ENCODE results near the gene NTRK3.

The NTRK3 gene

DNA sequence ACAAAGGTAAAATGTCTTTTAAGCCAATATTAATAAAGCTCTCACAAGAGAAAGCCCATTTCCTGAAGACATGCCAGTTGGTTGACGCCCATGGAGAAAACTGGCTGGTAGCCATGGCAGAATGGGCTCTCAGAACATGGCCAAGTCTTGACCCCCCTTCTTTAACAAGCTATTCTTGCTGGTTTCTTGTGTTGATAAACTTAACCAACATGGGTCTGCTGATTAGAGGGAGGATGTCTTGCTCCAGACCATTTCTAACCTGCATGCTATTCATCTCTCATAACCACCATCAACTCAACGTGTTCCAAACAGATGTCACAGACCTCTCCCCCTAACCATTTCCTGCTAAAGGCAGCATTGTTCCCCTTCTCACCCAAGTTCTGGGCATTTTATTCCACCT is 25.7 kb downstream of the NTRK3 start:
- no peak for DNase-seq (ENCODE audit: low read depth)

DNA sequence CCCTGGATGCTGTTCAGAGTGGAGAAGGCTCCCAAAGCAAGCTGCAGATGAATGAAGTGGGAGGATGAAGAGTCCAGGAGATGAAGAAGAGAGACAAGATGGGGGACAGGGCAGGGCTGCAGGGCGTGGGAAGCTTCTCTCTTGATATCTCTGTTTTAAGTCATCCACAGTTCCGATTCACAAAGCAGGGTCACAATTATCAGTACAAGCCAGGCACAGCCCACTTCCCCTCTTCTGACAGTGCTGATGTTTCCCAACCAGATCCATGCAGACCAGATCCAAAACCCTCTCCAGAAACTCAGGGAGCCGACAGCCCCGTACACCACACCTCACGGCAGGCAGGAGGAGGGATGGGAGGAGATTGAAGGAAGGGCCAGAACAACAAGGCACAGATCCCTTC is 31.1 kb downstream of the NTRK3 start:
- DNase-seq (ENCODE audit: low read depth) = no peak

DNA sequence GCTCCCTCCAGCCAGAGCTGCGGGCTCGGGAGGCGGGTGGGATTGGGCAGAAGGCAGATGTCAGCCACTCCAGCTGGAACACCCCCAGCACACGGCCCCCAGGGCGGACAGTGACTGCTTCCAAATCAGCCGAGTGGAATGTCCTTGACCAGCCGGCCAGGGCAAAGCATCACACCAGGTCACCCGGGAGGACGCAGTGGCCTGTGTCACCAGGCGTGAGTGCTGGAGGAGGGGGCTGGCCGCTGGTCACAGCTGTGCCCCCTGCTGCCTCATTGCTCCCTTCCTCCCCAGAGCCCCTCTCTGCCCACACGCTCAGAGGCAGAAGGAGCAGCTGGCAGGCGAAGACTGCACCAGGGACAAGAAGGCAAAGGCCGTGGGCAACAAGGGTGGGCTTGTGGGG is 33.5 kb downstream of the NTRK3 start:
- DNase-seq (ENCODE audit: low read depth) = no peak

DNA sequence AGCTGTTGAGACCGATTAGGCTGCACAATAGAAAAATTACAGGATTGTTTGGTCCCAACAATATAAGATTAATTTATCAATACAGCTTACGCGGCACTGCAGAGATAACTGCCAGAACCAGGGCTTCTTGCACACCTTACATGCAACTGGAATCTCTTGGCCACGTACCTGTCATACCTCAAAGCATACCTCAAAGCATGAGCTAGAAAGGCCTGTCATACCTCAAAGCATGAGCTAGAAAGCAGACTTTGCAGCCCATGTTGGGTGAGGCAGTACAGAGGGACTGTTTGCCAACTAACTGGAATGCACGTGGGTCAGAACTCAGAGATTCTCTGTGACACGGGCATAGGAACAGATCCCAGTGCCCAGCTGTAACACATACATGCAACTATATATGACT is 34.7 kb downstream of the NTRK3 start:
- DNase-seq (ENCODE audit: low read depth) = no peak

DNA sequence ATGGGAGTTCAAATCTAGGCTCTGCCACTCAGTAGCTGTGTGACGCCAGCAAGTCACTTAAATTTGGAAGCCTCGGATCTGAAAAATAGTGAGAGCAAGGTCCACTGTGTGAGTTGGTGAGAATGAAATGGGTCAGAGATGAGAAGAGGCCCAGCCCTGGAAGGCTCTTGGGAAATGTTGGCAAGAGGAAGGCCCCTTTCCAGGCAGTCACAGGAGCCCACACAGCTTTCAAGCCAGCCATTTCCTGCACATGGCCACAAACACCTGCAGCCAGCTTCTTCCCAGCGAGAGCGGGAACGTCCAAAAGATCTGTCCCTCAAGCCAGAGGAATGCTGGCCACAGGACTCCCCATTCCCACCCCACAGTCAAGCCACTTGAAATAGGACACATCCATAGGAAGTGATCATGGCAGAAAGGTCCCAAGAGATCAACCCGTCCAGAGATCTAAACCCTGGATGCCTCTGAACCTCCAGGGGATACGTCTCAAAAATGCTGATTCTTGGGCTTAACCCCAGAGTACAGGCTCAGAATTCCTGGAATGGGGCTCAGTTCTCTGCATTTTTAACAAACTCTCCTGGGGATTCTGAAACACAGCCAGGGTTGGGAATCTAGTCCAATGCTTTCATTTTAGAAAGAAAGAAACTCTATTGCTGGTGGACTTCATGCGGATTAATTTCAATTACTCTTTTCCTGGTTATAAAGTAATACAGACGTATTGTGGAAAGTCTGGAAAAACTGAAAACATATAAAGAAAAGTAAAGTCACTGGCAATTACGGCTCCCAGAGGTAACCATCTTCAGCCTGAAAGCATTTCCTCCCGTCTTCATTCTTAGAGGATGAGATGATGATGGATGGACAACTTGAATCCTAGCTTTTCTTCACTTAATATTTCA is 35.9 kb downstream of the NTRK3 start:
- no peak for DNase-seq (ENCODE audit: low read depth)

DNA sequence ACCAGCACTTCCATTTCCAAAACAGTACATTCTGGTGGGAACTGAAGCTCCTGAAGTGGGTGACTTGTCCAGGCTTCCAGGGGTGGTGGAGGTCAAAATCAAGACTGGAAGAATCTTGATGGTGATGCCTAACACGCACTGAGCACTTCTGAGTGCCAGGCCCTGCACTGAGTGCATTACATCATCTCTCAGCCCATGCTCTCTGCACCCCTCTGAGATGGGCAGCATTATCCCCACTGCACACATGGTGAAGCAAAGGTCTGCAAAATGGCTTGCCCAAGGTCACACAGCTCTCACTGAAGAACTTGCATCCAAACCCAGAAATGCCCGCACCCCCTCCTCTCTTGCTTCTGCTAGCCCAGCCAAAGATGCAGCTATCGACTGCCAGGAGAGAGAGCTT is 36.9 kb downstream of the NTRK3 start:
- no peak for DNase-seq (ENCODE audit: low read depth)

DNA sequence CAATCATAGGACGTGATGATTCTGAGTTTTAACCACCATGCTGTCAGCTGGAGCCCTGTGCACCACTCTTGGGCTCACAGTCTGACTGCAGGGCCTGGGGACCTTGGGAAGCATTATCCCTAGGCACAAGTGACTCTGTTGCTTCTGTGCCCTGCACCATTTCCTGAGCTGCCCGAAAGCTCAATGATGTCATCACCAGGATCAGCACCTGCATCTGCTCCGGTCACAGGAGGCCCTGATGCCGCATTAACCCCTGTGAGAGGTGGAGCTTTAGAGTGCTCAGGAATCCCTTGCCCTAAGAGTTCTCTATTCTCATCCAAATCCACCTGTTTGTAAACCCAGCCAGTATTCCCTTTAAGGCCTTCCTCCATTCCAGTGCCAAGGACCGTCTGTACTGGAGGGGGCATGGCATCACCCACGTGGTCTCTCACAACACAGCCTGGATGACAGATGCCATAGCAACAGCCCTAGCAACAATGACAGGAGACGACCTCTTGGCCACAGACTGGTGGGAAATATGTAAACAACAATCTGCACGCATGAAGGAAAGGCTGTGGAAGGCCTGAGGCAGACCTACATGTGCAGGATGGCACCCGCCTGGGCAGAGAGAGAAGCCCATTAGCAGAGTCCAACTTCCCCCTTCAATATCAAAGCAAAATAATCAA is 37.9 kb downstream of the NTRK3 start:
- DNase-seq (ENCODE audit: low read depth) = no peak

DNA sequence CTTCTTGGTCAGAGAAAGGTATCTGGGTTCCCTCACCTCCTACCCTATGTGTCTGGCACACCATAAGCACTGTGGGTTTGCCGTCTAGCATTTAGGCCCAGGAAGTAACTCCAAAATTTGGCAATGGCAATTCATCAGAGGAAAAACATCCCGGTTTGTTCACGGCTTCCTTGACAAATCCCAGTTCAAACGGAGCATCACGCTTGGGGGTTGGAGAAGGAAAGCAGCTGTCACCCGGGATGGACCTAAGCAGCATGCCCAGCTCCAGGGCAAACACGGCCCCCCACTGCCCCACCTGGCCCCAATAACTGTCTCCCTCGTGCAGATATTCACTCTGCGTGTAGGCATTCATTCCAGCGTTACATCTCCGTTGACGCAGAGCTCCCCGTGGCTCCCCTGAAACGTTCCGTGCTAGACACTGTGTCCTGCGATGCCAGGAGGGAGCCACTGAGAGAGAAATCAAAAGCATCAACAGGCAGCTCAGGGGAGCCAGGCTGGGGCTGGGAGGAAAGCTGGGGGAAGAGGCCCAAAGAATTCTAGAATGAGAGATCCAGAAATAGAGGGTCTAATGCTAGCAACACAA is 41.4 kb downstream of the NTRK3 start:
- no peak for DNase-seq (ENCODE audit: low read depth)

DNA sequence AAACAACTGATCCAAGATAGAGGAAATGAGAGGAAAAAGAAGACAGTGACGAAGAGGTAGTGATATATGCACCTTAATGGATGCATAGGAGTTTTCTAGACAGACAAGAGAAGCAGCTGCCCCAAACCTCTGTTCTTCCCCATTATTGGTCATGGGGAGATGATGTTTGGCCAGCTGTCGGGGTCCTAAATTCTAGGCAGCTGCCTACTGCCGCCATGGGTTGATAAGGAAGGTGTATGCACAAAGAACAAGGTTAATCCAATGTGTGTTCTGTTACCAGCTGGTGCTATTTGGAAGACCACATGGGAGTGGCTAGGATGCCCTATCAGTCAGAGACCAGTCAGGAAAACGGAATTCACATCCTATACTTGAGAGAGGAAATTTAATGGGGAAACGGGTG is 47.4 kb downstream of the NTRK3 start:
- no peak for DNase-seq (ENCODE audit: low read depth)

DNA sequence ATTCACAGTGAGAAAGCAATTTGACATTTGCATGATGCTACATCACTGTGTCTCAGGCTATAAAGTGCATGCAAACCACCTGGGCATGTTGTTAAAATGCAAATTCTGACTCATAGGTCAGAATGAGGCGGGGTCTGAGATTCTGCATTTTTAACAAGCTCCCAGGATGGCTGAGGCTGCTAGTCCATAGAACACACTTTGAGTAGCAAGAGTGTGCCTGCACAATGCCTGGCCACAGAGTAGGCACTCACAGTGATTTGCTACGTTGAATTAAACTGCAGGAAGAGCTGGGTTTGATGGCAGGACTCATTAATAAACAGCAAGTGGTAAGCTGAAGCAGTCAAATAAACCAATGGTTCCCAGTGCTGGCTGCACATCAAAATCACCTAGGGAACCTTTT is 48.1 kb downstream of the NTRK3 start:
- no peak for DNase-seq (ENCODE audit: low read depth)

DNA sequence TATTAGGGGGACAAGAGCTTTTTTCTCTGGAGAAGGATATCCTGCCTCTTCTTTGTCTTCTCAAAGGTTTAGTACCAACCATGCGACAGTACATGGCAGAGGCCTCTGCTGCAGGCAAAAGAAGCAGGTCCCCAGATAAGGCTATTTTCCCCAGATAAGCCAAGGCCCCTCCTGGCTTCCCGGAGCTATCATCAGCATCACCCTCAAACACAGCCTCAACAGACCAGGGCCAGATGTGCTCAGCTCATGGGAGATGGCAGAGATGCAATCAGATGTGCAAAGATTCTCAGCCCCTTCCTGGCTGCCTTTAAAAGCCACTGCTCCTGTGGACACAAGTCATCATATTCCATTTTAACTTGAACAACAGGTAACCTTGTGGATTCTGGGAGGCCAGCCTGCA is 49.0 kb downstream of the NTRK3 start:
- DNase-seq (ENCODE audit: low read depth) = no peak

DNA sequence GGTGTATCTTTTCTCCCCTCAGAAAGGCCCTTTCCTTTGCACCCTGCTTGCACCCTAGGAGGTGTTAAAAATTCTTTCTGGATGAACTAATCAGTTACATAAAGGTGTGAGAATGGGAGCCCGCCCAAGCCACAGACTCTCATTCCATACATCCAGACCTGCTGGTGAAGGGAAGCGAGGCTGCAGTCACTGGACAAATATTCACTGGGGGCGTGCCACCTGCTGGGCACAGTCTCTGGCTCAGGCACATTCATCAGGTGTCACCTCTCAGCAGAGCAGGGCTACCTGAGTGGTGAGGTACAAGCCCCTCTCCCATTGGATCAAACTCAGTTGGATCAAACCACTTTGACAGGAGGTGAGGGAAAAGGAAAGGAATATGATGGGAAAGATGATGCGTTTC is 52.0 kb downstream of the NTRK3 start:
- DNase-seq (ENCODE audit: low read depth) = no peak

DNA sequence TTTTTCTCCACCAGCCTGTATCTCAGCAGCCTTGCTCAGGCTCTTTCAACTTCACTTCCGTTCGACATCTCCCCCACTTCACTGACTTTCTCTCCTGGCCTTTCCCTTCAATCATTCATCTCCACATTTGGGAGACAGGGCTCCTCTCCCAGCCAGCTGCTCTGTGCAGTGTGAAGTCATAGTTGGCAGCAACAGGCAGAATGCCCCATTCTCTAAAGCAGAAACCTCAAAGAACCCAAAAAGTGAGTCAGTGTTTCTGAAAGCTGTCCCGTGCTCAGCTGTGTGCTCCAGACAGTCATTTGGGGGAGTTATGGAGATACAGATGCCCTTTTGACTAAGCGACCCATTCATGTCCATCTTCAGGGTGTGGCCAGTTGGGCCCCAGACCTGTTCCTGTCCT is 54.3 kb downstream of the NTRK3 start:
- no peak for DNase-seq (ENCODE audit: low read depth)

DNA sequence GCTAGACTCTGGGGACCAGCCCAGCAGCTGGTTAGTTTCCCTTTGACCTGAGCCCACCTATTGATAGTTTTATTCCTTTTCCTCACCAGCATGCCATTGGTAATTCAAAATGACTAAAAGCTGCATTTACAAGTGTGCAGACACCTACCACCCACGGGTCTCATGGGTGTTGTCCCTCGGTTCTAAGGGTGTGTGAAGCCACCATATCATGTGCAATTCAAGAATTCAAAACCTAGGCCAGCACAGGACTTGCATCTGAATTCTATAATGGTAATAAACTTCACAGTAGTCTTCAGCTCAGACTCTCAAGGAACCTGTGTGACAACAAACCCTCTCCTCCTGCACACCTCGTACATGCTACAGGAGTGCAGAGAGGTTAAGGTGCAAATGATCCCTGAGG is 55.3 kb downstream of the NTRK3 start:
- DNase-seq (ENCODE audit: low read depth) = no peak

DNA sequence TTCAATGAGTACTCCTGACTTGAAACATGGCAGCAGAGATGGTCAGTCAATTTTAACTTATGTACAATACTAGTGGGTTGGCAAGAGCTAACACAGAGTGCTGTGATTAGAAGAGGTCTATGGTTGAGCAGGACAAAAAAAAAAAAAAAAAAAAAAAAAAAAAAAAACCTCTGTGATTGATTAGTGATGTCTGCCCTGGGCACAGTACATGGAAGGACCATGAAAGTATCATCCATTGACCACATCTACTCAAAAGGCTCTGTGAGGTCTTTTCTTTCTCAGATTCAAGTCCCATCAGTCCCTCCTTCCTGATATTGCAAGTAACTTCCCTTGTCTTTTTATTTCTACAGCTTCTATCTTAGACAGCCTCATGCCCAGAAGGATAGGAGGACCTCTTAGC is 59.6 kb downstream of the NTRK3 start:
- no peak for DNase-seq (ENCODE audit: low read depth)

DNA sequence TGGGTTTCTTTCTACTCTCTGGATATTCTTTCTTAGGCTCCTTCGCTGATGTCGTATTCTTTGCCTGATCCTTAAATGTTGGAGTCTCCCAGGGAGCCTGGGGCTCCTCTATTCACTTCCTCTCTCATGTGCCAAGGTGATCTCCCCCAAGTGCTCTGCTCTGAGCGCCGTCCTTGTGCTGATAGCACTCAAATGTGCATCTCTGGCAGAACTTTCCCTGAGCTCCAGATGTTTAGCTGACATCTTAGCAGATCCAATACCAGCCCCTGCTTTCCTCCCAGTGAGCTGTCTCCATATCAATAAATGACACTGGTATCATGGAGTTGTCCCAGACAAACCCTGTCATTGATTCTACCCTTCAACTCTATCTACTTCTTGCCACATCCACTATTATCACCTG is 62.4 kb downstream of the NTRK3 start:
- DNase-seq (ENCODE audit: low read depth) = no peak

DNA sequence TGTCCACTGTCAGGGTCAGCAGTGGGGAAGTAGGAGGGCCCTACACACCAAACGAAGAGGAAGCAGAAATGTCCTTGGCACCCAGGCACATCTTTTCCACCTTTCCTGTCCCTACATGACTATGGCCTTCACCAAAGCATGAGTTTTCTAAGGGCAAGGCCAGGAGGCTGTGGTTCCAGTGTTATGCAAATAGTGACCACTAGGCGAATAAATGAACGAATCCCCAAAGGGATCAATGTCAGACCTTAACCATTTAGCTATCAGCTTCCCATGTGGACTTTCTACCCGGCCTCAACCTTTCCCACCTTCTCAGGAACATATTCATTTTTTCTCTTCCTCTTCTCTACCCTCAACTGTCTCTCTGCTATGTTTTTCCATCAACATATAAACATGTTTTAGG is 63.1 kb downstream of the NTRK3 start:
- DNase-seq (ENCODE audit: low read depth) = no peak

DNA sequence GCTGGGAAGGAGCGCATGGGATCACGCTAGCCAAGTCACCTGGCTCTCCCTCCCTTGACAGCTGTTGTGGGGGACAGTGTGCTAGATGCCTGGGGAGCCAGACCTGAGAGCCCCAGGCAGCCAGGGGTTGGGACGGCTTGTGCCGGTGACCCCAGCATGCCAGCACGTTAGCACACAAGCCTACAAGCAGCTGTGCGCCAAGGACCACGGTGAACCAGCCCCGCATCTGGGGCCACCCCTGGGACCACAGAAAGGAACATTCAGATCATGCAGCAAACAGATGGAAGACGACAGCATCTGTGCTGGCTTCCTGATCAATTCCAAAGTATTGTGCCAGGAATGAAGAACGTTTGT is 64.8 kb downstream of the NTRK3 start:
- DNase-seq (ENCODE audit: low read depth) = no peak

DNA sequence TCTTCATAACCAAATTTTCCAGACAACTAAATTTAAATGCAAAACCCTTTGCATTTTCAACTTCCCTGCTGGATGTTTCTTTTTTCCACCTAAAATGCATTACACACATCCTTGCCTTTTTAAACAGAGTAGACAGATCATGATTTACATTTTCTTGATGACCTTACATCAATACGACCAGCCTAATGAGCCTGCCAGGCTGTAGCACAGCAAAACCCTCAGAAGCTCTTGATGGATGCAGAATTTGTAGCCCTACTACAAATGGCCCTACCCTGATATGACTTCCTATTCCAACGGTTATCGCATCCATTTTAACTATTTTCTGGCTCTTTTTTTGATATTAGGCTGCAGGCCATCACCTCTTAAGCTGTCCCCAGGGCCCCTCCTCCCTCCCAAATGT is 66.3 kb downstream of the NTRK3 start:
- no peak for DNase-seq (ENCODE audit: low read depth)

DNA sequence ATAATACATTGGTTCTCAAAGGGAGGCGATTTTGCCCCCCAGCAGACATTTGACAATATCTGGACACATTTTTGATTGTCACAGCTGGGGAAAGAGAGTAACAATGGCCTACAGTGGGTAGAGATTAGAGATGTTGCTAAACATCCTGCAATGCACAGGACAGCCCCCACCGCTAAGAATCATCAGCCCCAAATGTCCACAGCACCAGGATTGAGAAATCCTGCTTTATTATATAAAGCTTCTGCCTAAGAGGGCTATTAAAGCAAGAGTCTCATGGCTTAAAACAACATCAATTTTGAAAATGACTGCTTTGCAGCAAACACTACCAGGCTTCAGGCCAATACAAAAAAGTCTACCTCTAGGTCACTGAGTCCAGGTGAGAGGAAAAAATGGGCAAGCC is 68.2 kb downstream of the NTRK3 start:
- DNase-seq (ENCODE audit: low read depth) = no peak

DNA sequence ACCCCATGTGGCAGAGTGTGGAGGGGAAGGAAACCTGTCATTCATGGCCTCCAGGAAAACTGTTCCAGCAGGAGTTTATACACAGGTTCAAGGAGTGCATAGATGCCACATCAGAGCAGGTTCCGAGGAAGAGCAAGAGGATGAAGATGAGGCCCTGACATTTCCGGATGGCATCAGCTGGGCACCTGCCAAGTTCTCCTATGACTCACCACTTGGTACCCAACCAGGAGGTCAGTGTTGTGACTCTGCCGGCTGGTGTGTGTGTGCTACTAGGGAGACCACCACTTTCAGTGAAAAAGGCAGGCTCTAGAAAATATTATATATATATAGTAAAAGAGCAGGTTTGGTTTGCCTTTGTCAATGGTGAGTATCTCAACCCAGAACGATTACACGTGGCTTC is 69.3 kb downstream of the NTRK3 start:
- no peak for DNase-seq (ENCODE audit: low read depth)

DNA sequence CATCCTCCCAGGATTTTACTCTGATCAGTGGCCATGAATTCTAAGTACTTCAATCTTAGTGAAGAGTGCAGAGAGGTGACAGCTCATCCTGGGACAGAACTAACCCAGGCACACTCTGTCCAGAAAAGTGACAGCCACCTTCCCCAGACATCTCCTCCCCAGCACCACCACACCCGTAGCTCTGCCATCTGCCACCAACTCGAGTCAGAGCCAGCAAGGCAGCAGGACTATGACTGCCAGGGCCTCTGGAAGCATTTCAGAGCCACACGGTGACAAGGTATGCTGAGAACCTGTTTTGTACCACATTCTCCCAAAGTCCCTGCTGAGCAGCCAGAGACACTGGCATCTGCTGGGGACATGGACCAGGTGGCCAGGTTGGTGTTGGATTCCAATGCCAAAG is 71.0 kb downstream of the NTRK3 start:
- DNase-seq (ENCODE audit: low read depth) = no peak

DNA sequence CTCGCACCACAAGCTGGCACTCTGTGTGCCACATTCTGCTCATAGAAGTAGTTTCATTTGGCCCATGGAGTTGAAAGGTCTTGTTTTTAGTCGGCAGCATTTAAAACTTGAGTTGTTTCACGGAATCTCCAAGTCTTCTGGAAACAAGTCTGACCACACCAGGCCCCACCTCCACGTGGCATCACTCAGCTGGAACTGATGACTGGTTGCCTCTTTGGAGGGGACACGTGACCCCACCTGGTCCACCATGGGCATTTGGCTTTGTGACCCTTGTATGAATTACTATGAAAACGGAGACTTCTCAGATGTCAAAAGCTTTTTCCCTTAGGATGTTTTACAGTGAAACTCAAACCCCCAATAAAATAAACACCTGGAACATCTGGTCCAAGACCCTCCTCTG is 74.9 kb downstream of the NTRK3 start:
- no peak for DNase-seq (ENCODE audit: low read depth)

DNA sequence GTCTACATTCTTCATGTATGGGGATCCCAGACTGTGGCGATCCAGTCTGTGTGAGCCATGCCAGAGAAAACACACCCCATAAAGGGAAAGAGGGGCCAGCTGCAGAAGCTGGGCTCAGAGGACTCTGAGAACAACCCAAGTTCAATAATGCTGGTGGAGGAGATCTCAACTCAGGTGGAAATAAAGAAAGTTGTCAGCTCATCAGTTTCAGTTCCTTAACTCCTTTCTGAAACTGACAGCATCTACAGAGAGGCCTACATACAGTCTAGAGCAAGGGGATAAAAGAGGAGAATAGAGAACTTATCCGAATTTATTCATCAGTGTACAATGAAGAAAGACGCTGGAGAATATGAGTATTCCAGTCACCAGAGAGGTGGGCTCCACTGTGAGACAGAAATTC is 77.0 kb downstream of the NTRK3 start:
- no peak for DNase-seq (ENCODE audit: low read depth)

All from stimulated activated CD8-positive, alpha-beta memory T cell treated with anti-CD3 and anti-CD28 coated beads, Interleukin-7, amount 100 ng/mL, for 24 hours (primary cell).